GM12865 (cell line): ENCODE data around the gene TOX3.

ENCODE experiments used
- DNase-seq: peaks from one replicate; pipeline ENCODE4 v3.0.0; 2010; ENCODE audit warnings: low read depth
- H3K4me3 ChIP-seq: 2 replicates; pipeline ENCODE4 v1.5.1; 2011; ENCODE audit warnings: mild to moderate bottlenecking, low read depth, low read length, control low read depth
- TF ChIP-seq, protein P1 (sequence below): IDR thresholded peaks from 2 replicates; pipeline ENCODE4 v1.5.1; 2011; ENCODE audit warnings: low read length, control low read depth, low read depth, inconsistent platforms; ENCODE audit not compliant: insufficient read depth; ENCODE audit errors: missing control alignments

The TOX3 gene

DNA sequence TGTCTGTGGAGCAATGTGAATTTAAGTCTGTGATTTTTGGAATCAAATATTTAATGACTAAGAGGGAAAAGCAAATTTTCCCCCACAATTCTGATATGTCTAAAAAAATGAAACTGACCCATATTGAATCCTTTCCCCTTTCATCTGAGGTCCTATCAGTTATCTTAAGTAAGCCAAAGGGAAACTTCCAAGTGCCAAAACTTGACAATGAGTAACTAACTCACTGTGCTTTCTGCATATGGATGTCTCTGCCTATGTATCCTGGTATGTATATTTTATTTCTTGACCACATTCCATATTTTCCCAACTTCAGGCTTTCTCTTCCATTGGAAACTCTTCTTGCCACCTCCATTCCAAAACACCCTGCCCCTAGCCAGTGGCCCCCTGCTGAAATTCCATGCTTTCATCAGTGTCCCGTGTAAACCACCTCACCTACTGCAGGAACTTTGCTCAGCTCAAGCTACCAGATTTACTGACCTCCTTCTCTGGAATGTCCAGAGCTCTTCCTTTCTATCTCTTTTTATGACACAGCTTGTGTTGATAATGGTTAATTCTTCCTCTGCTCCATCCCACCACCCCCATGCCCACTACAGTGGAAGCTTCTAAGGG lies 59.0 kb downstream of the TOX3 start:
- TF ChIP-seq, protein P1, sequence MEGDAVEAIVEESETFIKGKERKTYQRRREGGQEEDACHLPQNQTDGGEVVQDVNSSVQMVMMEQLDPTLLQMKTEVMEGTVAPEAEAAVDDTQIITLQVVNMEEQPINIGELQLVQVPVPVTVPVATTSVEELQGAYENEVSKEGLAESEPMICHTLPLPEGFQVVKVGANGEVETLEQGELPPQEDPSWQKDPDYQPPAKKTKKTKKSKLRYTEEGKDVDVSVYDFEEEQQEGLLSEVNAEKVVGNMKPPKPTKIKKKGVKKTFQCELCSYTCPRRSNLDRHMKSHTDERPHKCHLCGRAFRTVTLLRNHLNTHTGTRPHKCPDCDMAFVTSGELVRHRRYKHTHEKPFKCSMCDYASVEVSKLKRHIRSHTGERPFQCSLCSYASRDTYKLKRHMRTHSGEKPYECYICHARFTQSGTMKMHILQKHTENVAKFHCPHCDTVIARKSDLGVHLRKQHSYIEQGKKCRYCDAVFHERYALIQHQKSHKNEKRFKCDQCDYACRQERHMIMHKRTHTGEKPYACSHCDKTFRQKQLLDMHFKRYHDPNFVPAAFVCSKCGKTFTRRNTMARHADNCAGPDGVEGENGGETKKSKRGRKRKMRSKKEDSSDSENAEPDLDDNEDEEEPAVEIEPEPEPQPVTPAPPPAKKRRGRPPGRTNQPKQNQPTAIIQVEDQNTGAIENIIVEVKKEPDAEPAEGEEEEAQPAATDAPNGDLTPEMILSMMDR = no peak
- DNase-seq = no peak
- no peak overlapping the region for H3K4me3 ChIP-seq

DNA sequence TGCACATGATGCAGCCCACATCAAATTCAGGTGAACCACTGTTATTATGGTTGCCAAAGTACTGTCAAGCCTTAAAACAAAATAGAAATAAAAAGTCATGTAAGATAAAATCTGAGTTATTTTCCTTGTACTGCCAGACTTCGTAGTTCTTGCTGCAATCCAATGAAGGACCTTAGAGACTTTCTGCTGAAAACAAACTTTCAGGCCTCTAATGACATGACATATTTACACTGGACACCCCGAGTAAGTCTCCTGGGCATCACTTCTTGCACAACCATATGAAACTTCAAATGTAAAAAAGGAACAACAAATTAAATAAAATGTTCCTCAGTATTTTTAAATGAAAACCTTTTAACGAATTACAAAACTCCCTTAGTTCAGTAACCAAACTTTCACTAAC lies 66.7 kb downstream of the TOX3 start:
- TF ChIP-seq, protein P1 = no peak
- DNase-seq = no peak
- no peak overlapping the region for H3K4me3 ChIP-seq

DNA sequence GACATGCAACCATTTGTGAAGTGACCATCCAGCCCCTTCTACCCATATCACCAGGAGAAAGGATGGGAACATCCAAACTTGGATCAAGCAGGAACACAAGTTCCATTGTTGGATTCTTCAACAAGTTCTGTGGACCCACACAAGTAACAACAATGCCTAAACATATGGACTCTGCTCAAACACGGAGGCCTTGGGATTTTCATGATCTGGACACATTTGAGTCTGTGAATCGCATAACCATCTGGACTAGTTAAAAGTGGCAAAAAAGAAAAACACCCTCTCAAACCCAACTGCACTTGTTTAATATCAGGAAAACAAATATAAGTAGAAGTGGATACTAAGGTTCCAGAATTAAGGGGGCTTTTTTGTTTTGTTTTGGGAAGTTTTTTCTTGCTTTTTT lies 70.8 kb downstream of the TOX3 start:
- DNase-seq = no peak
- no peak overlapping the region for H3K4me3 ChIP-seq
- TF ChIP-seq, protein P1 = no peak

DNA sequence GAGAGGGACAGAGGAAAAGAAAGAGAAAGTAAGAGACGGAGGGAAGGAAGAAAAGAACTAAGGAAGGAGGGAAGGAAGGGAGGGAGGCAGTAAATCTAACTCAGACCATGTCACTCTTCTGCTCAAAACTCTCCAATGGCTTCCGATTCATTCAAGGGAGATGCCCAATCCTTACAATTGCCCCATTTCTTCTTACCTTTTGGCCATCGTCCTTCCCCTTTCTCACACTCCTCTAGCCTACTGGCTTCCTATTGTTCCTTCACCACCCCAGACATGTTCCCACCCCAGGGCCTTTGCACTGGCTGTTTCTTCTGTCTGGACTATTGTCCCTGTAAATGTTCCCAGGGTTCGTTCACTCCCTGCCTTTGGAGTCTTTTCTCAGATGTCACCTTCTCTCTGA lies 72.3 kb downstream of the TOX3 start:
- H3K4me3 ChIP-seq = no peak overlapping the region
- DNase-seq = no peak
- TF ChIP-seq, protein P1 = no peak

DNA sequence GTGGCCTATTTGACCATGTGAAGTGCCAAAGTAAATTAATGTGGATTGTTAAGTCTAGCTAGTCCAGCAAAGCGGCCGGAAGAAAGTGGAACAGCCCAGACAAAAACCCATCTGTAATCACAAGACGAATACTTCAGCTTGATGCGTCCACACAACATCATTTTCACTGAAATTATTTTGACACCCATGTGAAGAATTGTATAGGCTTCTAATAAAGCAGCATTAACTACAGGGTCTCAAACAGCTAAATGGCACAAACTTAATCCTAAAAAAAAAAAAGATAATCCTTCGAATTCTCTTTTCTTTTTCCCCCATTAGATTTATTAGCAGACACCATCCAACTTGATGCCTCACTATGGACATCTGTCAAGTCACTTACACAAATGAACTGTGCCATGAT lies 73.8 kb downstream of the TOX3 start:
- no peak for DNase-seq
- TF ChIP-seq, protein P1 = no peak
- H3K4me3 ChIP-seq = no peak overlapping the region

DNA sequence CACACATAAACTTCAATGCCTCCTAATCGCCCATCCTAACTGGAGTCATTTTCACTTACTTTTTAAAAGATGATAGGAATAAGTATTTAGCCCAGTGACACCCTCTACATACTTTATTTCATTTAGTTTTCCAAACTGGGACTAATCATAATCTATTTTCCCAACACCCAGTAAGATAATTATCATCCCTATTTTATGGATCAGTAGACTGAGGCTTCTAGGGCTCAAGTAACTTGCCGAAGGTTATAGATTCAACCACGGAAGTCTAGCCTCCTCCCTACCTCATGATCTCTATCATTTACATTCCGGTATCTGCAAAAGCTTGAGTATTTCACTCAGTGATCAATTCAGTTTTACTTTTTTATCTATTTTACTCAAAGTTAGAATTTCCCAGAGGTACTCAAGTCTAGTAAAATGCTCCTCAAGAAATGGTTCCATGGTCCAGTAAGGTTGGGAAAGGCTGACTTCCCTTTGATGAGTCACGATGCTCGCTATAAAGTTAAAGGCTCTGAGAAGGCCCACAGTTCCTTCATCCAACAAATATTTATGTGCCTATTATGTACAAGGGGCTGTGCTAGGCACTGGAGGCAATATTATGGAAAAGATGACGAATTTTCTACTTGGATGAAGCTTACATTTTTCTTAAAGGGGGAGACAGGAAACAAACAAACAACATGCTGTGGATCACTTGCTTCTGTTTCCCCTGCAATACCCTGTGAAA lies 75.1 kb downstream of the TOX3 start:
- no peak overlapping the region for H3K4me3 ChIP-seq
- TF ChIP-seq, protein P1 = no peak
- no peak for DNase-seq

DNA sequence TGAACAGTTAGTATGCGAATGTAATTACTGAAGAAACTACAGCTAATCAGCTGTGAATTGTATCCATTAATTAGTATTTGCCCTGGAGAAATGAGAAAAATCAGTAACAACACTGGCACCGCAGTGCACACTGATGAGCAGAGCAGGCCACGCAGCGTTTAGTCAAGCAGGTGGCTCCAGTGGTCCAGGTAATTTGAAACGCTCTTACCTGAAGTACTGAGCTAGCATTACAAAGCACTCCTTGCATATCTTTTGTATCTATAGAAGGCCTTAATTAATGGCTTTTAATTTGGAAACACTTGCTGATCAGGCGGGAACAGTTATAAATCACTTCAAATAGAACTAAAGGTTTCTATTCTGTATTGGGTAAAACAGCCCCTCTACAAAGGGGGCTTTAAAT lies 76.4 kb downstream of the TOX3 start:
- no peak for DNase-seq
- TF ChIP-seq, protein P1 = no peak
- H3K4me3 ChIP-seq = no peak overlapping the region
